ENCODE measurements around the gene CRHR2. TPM values are rescaled to one million over a fixed set of nuclear protein-coding genes. Genes with fewer than 3 reads are reported as not detected.

Gene CRHR2
- total RNA-seq, 3 donors from 2014 or later = not detected

DNA sequence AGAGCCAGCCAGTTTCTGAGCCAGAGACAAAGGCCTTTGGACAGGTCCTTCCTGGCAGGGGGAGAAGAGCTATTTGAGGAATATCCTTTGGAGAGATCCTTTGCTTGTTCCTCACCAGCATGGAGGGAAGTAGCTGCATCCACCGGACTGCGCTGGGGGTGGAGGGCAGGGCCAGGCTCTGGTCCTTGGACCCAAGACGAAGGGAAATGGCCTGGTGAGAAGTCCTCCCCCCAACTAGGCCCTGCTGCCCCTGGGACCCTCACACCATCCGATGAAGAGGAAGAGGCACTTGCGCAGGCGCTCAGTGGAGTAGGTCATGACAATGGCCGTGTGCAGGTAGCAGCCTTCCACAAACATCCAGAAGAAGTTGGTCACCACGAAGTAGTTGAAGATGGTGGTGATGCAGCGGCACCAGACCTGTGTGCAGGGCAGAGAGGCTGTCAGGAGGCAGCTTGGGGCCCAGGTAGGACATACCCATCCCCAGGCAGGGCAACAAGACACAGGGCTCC is 19.8 kb downstream of the CRHR2 start:
- Histone ChIP-seq H3K9me3 (no peaks in the 10 kb centered on the region), H3K4me1 (ENCODE audit: low read depth) (no peaks in the 10 kb centered on the region), H3K36me3 (ENCODE audit: low read depth) (no peaks in the 10 kb centered on the region), H3K4me3 (no peak overlapping the region)
- no peak for ATAC-seq
- DNase-seq = no peak
- intact Hi-C loops (cut with DNase I, micrococcal nuclease) = no loop called here
- TF ChIP-seq, protein P1, sequence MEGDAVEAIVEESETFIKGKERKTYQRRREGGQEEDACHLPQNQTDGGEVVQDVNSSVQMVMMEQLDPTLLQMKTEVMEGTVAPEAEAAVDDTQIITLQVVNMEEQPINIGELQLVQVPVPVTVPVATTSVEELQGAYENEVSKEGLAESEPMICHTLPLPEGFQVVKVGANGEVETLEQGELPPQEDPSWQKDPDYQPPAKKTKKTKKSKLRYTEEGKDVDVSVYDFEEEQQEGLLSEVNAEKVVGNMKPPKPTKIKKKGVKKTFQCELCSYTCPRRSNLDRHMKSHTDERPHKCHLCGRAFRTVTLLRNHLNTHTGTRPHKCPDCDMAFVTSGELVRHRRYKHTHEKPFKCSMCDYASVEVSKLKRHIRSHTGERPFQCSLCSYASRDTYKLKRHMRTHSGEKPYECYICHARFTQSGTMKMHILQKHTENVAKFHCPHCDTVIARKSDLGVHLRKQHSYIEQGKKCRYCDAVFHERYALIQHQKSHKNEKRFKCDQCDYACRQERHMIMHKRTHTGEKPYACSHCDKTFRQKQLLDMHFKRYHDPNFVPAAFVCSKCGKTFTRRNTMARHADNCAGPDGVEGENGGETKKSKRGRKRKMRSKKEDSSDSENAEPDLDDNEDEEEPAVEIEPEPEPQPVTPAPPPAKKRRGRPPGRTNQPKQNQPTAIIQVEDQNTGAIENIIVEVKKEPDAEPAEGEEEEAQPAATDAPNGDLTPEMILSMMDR (IDR thresholded peaks at IDR 0.05) = no peak

DNA sequence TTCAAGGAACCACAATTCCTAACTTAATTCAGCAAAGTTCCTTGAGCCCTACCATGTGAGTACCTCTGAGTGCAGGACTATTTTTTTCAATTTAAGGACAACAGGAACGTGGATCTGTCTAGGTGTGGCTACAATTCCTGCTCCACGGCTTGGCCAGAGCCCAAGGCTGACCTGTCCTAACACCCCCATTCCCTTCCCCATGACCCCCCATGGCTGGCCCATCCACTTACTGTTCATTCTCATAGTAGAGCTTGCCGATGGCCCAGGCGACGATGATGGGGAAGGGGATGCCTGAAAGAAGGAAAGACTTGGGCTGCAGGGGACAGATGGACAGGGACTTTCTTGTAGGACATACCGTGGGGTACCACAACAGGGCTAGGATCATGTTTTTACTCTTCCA is 20.3 kb downstream of the CRHR2 start:
- intact Hi-C loops (cut with DNase I, micrococcal nuclease) = no loop called here
- TF ChIP-seq, protein P1 (IDR thresholded peaks at IDR 0.05) = no peak
- H3K9me3 ChIP-seq = no peaks in the 10 kb centered on the region
- no peaks in the 10 kb centered on the region for H3K4me1 ChIP-seq (ENCODE audit: low read depth)
- ATAC-seq = no peak
- no peak overlapping the region for H3K4me3 ChIP-seq
- no peaks in the 10 kb centered on the region for H3K36me3 ChIP-seq (ENCODE audit: low read depth)
- DNase-seq = no peak

DNA sequence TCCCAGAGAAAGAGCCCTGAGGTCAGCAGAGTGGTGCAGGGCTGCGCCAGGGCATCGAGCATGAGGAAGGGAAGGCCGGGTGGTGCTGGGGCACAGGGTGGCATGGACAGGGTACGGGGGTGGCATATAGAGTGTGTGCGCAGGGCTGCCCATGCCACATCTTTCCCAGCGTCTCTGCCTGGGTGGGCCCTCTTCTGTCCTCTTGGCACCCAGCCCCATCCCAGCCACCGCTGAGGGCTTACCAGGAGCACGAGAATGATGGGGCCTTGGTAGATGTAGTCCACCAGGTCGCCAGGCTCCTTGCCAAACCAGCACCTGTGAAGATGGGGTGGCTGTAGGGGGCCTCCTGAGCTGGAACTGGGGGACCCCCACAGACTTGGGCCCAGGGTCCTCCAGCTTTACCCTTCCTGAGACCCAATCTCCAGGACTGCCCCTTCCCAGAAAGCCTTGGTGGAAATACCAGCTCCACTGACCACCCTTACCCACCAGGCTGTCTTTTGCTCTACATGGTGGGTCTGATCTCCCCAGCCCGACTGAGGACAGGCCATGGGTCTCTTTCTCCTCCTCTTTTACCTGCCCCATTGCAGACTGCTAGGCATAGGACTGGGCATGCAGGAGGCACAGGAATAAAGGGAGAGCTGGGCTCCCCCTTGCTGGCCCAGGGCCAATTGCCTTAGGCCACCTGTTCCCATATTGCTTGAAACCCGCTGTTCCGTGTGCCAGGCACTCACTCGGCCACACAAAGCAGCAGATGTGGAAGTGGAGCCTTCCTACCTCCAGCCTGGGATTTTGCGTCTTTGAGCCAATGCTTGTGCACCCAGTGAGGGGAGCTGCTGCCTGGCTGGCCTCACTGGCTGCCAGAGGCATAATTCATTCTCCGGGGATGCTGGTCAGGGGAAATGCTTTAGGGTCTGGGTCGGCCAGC is 21.7 kb downstream of the CRHR2 start:
- intact Hi-C loops (cut with DNase I, micrococcal nuclease) = no loop called here
- H3K36me3 ChIP-seq (ENCODE audit: low read depth) = no peaks in the 10 kb centered on the region
- ATAC-seq (no peak), DNase-seq (no peak)
- TF ChIP-seq, protein P1 (IDR thresholded peaks at IDR 0.05) = no peak
- no peaks in the 10 kb centered on the region for H3K9me3 ChIP-seq
- no peaks in the 10 kb centered on the region for H3K4me1 ChIP-seq (ENCODE audit: low read depth)
- no peak overlapping the region for H3K4me3 ChIP-seq

DNA sequence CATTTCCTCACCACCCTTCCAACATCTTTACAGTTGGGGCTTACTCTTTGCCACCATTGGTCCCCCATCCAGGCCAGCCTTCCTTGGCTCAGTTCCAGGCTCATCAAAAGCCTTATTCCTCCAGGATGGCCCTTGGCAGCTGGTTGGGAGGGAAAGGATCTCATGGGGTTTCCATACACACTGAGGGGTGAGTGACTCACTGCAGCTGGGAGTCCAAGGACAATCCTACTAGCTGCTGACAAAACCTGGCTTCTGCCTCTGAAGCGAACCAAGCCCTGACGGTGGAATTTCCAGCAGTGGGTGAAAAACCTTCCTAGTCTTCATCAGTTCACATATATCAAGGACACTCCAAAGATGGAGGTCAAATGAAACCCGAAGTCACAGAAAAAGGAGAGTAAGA is 22.9 kb downstream of the CRHR2 start:
- TF ChIP-seq, protein P1 (IDR thresholded peaks at IDR 0.05) = no peak
- Histone ChIP-seq H3K36me3 (ENCODE audit: low read depth) (no peaks in the 10 kb centered on the region), H3K4me3 (no peak overlapping the region), H3K9me3 (no peaks in the 10 kb centered on the region), H3K4me1 (ENCODE audit: low read depth) (no peaks in the 10 kb centered on the region)
- no peak for ATAC-seq
- DNase-seq = no peak
- intact Hi-C loops (cut with DNase I, micrococcal nuclease) = no loop called here

DNA sequence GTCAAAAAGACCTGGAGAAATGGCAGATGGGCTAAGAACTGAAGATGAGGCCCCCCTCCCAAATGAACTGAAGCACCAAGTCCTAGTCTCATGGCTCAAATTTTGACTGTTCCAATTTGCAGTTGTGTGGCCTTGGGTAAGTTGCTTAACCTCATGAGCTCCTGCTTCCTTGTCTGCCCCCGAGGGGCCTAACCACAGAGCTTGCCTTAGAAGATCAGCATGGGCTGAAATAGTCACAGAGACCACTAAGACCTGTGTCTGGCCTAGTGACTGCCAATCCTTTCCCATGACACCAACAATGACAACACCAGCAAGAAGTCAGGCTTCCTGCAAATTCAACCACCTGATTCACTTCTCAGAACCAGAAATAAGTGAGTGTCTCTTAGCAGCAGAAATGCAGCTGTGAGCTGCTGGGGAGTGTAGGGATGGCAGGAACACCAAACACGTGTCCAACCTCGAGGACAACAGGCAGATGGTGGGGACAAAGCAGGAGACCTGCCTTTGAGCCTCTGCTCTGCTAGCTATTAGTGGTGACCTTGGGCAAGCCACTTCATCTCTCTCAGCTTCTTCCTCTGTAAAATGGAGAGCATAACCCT is 23.7 kb downstream of the CRHR2 start:
- DNase-seq = no peak
- Histone ChIP-seq H3K36me3 (ENCODE audit: low read depth) (no peaks in the 10 kb centered on the region), H3K4me3 (no peak overlapping the region), H3K9me3 (no peaks in the 10 kb centered on the region), H3K4me1 (ENCODE audit: low read depth) (no peaks in the 10 kb centered on the region)
- no peak for ATAC-seq
- intact Hi-C loops (cut with DNase I, micrococcal nuclease) = no loop called here
- TF ChIP-seq, protein P1 (IDR thresholded peaks at IDR 0.05) = no peak
